Neural crest cell (in vitro differentiated cells): ENCODE data around the gene SCARB1. TPM values are rescaled to one million over a fixed set of nuclear protein-coding genes. Genes with fewer than 3 reads are reported as not detected.

Experiments used
- DNase-seq: peaks from one replicate; pipeline ENCODE4 v3.0.0; 2021; ENCODE audit warnings: low read depth, mixed read lengths, low spot score
- H3K27ac Mint-ChIP-seq: one replicate; pipeline ENCODE4 v1.8.0; 2021; ENCODE audit warnings: mild to moderate bottlenecking, mixed read lengths; ENCODE audit not compliant: unreplicated experiment
- H3K27me3 Mint-ChIP-seq: 2 replicates; pipeline ENCODE4 v1.8.0; 2021; ENCODE audit warnings: low read depth, mild to moderate bottlenecking, mixed read lengths
- H3K36me3 Mint-ChIP-seq: 2 replicates; pipeline ENCODE4 v1.8.0; 2021; ENCODE audit warnings: low read depth, mild to moderate bottlenecking, mixed read lengths
- H3K4me1 Mint-ChIP-seq: 2 replicates; pipeline ENCODE4 v1.8.0; 2021; ENCODE audit warnings: mixed read lengths
- H3K4me3 Mint-ChIP-seq: one replicate; pipeline ENCODE4 v1.8.0; 2021; ENCODE audit warnings: mild to moderate bottlenecking, mixed read lengths
- H3K9me3 Mint-ChIP-seq: 2 replicates; pipeline ENCODE4 v1.8.0; 2021; ENCODE audit warnings: mixed read lengths
- total RNA-seq: library from RNA; stranded (reverse); gene quantifications from 2 replicates; pipeline ENCODE4 v1.2.1, GENCODE V29; 2021
- TF ChIP-seq, protein P1 (sequence below): fragments of 200-600 bp; sonication (generic); conservative IDR thresholded peaks from 2 replicates; pipeline ENCODE4 v1.5.0; 2021; ENCODE audit warnings: antibody characterized with exemption, mild to moderate bottlenecking

The SCARB1 gene
- total RNA-seq, 1 donor from 2014 or later, result 50.9 TPM

DNA sequence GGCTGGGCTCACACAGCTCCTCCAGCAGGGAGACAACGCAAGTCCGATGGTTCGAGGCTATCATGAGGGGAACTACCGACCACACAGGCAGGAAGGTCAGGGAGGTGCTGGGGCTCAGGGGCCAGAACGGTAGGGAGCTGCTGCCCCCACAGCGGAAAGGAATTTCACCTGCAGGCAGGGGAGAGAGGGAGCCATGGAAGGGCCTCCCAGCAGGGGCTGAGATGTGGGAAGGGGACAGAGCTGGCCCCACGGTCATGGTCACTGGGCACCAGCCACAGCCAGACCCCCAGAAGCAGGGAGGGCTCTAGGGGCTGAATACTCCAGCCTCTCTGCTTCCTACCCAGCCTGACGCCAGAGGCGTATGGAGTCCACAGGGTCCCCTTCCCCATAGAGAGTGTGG is 103.1 kb downstream of the SCARB1 start:
- peaks cover 19% of the 10 kb centered on the region for H3K9me3 Mint-ChIP-seq
- no peak overlapping the region for H3K27ac Mint-ChIP-seq

DNA sequence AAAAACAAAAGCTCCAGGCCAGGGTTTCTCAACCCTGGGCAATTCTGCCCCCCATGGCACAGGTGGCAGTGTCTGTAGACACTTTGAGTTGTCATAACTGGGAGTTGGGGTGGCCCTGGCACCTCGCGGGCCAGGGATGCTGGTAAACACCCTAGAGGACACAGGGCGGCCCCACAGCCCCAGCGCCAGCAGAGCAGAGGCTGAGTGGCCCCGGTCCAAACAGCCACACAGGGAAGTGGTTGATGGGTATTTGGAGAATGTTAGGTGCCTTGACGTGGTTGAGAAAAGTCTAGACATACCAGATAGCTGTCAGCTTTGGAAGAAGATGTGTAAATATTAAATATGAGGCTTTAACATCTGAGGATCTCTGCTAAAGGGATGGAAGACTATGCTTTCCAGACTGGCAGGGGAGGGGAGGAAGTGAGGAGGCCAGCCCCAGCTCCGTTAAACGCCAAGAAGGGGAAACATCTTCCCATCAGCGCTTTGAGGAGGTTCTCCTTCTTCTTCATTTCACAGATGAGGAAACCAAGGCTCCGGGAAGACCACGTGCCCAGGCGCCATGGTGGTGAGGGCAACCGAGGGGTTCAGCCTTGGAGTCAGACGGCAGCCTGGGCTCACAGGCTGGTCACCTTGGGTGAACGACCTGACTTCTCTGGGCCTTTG is 103.7 kb downstream of the SCARB1 start:
- Mint-ChIP-seq H3K27me3 (peaks cover 20% of the 10 kb centered on the region), H3K36me3 (peaks cover 7% of the 10 kb centered on the region), H3K27ac (no peak overlapping the region), H3K9me3 (peaks cover 17% of the 10 kb centered on the region), H3K4me3 (no peak overlapping the region), H3K4me1 (peaks cover 49% of the 10 kb centered on the region)
- TF ChIP-seq, protein P1, sequence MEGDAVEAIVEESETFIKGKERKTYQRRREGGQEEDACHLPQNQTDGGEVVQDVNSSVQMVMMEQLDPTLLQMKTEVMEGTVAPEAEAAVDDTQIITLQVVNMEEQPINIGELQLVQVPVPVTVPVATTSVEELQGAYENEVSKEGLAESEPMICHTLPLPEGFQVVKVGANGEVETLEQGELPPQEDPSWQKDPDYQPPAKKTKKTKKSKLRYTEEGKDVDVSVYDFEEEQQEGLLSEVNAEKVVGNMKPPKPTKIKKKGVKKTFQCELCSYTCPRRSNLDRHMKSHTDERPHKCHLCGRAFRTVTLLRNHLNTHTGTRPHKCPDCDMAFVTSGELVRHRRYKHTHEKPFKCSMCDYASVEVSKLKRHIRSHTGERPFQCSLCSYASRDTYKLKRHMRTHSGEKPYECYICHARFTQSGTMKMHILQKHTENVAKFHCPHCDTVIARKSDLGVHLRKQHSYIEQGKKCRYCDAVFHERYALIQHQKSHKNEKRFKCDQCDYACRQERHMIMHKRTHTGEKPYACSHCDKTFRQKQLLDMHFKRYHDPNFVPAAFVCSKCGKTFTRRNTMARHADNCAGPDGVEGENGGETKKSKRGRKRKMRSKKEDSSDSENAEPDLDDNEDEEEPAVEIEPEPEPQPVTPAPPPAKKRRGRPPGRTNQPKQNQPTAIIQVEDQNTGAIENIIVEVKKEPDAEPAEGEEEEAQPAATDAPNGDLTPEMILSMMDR, result no peak
- DNase-seq, result no peak

More for the DNA sequence above, 103.1 kb downstream of the SCARB1 start:
- TF ChIP-seq, protein P1, result no peak
- Mint-ChIP-seq H3K36me3 (peaks cover 8% of the 10 kb centered on the region), H3K4me3 (no peak overlapping the region), H3K4me1 (peaks cover 47% of the 10 kb centered on the region), H3K27me3 (peaks cover 20% of the 10 kb centered on the region)
- no peak for DNase-seq

DNA sequence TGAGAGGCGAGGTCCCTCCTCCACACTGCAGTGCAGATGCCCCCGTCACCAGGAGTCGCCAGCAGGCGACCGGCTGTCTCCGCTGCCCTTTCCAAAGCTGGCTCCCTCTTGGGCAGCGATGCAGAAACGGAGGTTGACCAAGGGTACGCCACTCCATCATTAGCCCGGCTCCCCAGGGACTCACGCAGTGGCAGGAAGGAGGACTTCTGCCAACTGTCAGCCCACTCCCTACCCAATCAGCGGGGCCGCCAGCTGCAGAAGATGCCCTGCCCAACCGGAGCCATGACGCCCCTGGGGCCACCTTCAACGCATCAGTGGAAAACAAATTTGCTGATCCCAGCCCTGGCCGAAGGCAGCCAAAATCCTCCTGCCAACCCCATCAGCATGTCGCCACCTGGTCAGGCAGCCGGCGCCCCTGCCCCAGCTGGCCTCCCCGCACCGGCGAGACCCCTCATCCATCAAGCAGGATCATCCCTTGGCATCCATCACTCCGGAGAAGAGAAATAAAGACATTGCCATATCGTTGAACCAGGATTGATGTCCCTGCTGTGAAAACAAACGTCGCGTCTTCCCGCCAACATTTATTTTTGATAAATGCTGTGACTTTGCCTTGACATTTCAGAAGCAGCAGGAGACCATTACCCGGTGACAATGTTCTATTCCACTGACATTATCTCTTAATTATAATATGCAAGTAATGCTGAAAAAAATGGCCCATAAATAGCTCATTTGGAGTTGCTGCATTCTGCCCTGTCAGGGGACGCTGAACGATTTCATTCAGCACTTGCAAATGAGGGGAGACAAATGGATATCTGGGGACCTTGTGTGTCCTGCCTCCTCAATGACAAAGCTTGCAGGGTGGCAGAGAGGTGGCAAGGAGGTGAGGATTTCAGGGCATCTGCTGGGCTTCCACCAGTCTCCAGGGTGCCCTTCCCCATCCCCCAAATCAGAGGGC is 105.1 kb downstream of the SCARB1 start:
- Mint-ChIP-seq H3K4me3 (no peak overlapping the region), H3K4me1 (peaks cover 56% of the 10 kb centered on the region)

DNA sequence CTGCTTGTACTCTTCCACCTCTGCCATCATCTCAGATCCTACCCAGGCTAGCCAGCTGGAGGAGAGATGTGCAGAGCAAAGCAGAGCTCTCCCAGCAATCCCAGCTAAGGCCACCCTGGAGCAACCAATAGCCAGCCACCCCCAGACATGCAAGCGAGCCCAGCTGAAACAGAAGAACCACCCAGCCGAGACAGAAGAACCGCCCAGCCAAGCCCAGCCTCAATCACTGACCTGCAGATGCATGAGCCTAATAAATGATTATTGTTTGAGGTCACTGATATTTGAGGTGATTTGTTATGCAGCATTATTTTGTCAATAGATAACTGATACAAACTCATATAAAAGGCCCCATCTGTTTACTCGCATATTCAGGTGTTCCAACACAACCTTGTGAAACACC is 106.3 kb downstream of the SCARB1 start:
- Mint-ChIP-seq H3K36me3 (peaks cover 5% of the 10 kb centered on the region), H3K27me3 (peaks cover 20% of the 10 kb centered on the region), H3K27ac (no peak overlapping the region), H3K9me3 (peaks cover 11% of the 10 kb centered on the region), H3K4me3 (no peak overlapping the region), H3K4me1 (peaks cover 52% of the 10 kb centered on the region)
- TF ChIP-seq, protein P1, result no peak
- no peak for DNase-seq

More for the DNA sequence above, 105.1 kb downstream of the SCARB1 start:
- peaks cover 11% of the 10 kb centered on the region for H3K9me3 Mint-ChIP-seq
- peaks cover 5% of the 10 kb centered on the region for H3K36me3 Mint-ChIP-seq
- DNase-seq, result no peak
- H3K27ac Mint-ChIP-seq, result no peak overlapping the region
- peaks cover 20% of the 10 kb centered on the region for H3K27me3 Mint-ChIP-seq
- TF ChIP-seq, protein P1, result no peak

DNA sequence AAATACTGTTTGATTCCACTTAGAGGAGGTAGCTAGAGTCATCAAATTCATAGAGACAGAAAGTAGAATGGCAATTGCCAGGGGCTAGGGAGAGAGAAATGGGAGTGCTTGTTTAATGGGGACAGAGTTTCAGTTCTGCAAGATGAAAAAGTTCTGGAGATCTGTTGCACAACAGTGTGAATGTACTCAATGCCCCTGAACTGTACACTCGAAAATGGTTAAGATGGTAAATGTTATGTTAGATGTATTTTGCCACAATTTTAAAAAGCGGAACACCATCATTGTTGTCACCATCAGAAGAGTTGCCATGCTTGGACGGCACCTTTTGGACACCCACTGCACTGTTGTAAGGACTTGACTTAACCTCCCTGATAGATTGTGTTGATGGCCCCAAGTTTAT is 106.9 kb downstream of the SCARB1 start:
- no peak for DNase-seq
- TF ChIP-seq, protein P1, result no peak
- Mint-ChIP-seq H3K27ac (no peak overlapping the region), H3K9me3 (peaks cover 11% of the 10 kb centered on the region), H3K36me3 (peaks cover 5% of the 10 kb centered on the region), H3K4me3 (no peak overlapping the region), H3K4me1 (peaks cover 52% of the 10 kb centered on the region), H3K27me3 (peaks cover 20% of the 10 kb centered on the region)
